Vagina (tissue), 2 donors: ENCODE results near the gene EPN2.

Source experiments
- POLR2A ChIP-seq, 2 donors: fragments of 450-650 bp; IDR thresholded peaks; one replicate each; pipeline ENCODE4 v1.6.1; 2017; ENCODE audit warnings: antibody characterized with exemption in 2 of 2, mild to moderate bottlenecking in 2 of 2, moderate library complexity in 2 of 2
- POLR2AphosphoS5 ChIP-seq, 2 donors: sonication (generic); formaldehyde crosslinking; IDR thresholded peaks; one replicate each; pipeline ENCODE4 v1.9.0; 2017; ENCODE audit warnings: antibody characterized with exemption in 2 of 2, mild to moderate bottlenecking in 2 of 2, low read depth in 1 of 2; ENCODE audit not compliant: insufficient read depth in 1 of 2
- TF ChIP-seq, protein P1 (sequence below), 3 experiments: fragments of 450-650 bp in 2 of 3; fragments of 200-600 bp in 1 of 3; sonication (generic) in 1 of 3; IDR thresholded peaks; one replicate each; pipeline ENCODE4 v1.5.1; 2017 to 2019; ENCODE audit warnings: antibody characterized with exemption in 3 of 3, mild to moderate bottlenecking in 2 of 3, moderate library complexity in 2 of 3

DNA sequence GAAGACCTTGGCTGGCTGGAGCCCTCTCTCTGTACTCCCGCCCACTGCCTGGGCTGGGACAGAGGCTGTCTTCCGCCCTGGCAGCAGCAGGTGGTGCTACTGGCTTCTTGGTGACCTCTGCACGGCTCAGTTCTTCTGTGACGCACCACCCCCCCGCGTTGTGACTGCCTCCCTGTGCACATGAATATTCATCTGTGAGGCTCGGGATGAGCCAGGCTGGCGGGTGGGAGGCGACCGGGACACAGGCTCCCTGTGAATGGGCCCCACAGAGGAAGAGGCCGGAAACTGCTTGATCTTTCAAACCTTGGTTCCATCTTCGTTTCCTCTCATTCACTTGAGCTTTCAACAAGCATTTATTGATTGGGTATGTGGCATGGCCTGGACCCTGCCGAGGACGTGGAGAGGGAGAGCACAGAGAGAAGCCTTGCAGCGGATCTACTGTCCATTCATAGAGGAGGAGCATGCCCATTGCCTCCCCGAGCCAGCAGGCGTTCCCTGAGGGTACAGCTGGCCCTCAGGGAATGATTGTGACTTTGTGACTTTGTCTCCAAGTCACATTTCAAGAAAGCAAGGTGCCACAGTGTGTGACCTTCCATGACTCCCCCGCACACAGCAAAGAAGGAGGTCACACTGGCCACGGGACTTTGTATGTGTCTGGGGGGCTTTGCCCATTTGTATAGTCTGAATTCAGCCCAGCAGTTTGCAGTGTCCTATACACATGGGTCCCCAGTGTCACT, 80.4 kb downstream of the EPN2 start:
- TF ChIP-seq, protein P1, sequence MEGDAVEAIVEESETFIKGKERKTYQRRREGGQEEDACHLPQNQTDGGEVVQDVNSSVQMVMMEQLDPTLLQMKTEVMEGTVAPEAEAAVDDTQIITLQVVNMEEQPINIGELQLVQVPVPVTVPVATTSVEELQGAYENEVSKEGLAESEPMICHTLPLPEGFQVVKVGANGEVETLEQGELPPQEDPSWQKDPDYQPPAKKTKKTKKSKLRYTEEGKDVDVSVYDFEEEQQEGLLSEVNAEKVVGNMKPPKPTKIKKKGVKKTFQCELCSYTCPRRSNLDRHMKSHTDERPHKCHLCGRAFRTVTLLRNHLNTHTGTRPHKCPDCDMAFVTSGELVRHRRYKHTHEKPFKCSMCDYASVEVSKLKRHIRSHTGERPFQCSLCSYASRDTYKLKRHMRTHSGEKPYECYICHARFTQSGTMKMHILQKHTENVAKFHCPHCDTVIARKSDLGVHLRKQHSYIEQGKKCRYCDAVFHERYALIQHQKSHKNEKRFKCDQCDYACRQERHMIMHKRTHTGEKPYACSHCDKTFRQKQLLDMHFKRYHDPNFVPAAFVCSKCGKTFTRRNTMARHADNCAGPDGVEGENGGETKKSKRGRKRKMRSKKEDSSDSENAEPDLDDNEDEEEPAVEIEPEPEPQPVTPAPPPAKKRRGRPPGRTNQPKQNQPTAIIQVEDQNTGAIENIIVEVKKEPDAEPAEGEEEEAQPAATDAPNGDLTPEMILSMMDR (IDR thresholded peaks at IDR 0.05), result no peak
- TF ChIP-seq POLR2AphosphoS5 (IDR thresholded peaks at IDR 0.05; ENCODE audit: insufficient read depth in 1 of 2, low read depth in 1 of 2) (peak; percentile 72 to 78), POLR2A (IDR thresholded peaks at IDR 0.05) (no peak)
